ENCODE data around the gene ZFAND2A.
"Not testable (repeated sequence)": the region's sequence is repeated elsewhere in the genome, so short reads cannot be mapped to it uniquely, and the experiment has no call there.

Gene ZFAND2A

GRCh38 chr7:1121886-1122831 is 37.8 kb downstream of the ZFAND2A start:
- no peak for DNase-seq

DNA sequence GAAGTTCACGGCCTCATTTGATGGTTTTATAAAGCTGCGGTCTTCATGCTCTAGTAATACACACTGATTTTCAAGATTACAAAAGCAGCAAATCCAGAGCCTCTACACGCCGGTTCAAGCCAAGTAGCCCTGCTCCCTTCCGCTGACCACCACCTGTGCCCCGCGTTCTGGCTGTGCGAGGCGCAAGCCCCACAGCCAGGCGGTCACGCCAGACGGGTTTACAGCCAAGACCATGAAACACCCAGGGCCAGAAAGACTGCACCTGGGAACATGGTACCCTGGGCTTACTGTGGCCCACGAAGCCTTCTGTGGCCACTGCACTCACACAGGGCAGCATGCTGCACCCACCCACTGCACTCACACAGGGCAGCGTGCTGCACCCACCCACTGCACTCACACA is 38.5 kb downstream of the ZFAND2A start:
- DNase-seq = no peak

GRCh38 chr7:1120791-1121190 is 39.2 kb downstream of the ZFAND2A start:
- no peak for DNase-seq

GRCh38 chr7:1119201-1119600 is 40.8 kb downstream of the ZFAND2A start:
- no peak for DNase-seq

- no peak for DNase-seq
Measured at GRCh38 chr7:1117321-1117928, 42.6 kb downstream of the ZFAND2A start.

GRCh38 chr7:1116383-1117008 is 43.5 kb downstream of the ZFAND2A start:
- not testable (repeated sequence) for DNase-seq

- DNase-seq = not testable (repeated sequence)
Measured at GRCh38 chr7:1115171-1116045, 44.6 kb downstream of the ZFAND2A start.

DNA sequence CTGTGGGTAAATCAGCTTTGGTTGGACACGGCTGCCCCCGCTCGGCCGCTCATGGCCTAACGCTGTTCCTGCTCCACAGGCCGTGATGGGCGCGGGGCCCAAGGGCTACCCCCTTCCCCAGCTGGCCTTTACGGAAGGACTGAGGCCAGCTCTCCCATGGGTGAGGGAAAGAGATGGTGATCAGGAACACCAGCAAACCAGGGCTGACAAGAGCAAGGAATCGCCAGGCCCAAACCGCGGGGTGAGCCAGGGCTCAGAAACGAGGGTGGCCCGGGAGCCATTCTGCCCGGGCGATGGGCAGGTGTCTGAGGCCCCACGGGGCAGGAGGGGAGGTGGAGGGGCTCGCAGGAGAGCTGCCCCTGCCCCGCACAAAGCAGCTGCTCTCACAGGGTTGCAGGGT is 45.5 kb downstream of the ZFAND2A start:
- DNase-seq = no peak

DNA sequence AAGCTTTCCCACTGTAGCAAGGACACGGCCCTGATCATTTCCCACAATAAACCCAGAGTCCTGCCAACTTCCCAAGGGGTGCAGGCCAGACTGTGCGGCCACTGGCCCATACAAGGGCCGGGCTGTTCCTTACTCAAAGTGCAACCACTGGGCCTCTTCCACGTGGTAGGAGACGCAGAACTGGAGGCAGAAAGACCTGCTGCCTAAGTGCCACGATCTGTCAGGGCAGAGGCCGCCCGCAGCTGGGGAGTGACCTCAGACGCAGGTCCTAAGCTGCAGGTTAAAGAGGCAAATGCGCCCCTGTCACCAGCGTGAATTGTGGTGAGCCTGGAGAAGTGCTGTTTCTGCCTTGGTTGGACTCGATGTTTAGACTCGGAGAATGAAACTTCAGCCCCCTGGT is 45.9 kb downstream of the ZFAND2A start:
- no peak for DNase-seq

- no peak for DNase-seq
Measured at GRCh38 chr7:1113548-1113885, 46.5 kb downstream of the ZFAND2A start.

GRCh38 chr7:1112625-1113547 is 47.1 kb downstream of the ZFAND2A start:
- no peak for DNase-seq

- DNase-seq = no peak
Measured at GRCh38 chr7:1112109-1112508, 47.9 kb downstream of the ZFAND2A start.

DNA sequence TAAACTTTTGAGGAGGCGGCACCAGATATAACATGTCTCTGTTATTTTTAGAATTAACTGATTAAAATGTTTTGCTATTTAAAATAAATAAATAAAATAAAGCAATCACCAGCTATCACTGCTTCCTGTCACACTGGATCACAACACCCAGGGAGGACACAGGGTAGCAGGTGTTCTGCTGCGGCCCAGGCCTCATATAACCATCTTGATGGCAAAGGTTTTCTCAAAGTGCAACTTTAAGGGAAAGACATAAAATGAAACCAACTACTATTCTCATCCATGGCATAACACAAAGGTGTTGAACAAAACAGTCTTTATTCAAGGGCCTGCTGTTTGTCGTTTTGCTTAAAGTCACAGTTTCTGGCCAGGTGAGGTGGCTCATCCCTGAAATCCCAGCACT is 48.8 kb downstream of the ZFAND2A start:
- no peak for DNase-seq

GRCh38 chr7:1110358-1110757 is 49.6 kb downstream of the ZFAND2A start:
- DNase-seq = no peak

- DNase-seq = no peak
Measured at GRCh38 chr7:1109581-1110310, 50.2 kb downstream of the ZFAND2A start.

DNA sequence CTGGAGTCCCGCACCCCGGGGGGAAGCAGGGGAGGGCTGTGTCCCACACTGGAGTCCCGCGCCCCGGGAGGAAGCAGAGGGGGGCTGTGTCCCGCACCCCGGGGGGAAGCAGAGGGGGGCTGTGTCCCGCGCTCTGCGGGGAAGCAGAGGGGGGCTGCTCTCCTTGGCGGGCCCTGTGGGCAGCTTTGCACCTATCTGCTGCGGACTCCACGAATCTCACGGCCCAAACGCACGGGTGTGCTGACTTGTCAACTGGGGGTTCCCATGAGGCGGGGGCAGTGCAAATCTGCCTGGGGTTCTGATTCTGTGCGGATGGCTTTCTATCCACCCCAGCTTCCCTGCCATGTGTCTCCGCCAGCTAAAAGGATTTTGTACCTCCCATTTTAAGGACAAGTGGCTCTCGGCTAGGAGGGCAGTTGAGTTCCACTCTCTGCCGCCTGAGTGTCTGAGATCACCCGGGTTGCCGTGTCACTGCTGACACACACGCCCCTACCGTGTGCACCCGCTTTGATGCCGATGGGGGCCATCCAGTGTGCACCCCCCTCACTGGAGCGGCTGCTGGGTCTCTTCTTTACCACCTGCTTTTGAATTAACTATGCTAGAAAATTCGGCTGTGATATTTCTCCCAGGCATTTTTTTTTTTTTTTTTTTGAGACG is 51.6 kb downstream of the ZFAND2A start:
- DNase-seq = no peak

GRCh38 chr7:1106793-1107421 is 53.1 kb downstream of the ZFAND2A start:
- DNase-seq = no peak

DNA sequence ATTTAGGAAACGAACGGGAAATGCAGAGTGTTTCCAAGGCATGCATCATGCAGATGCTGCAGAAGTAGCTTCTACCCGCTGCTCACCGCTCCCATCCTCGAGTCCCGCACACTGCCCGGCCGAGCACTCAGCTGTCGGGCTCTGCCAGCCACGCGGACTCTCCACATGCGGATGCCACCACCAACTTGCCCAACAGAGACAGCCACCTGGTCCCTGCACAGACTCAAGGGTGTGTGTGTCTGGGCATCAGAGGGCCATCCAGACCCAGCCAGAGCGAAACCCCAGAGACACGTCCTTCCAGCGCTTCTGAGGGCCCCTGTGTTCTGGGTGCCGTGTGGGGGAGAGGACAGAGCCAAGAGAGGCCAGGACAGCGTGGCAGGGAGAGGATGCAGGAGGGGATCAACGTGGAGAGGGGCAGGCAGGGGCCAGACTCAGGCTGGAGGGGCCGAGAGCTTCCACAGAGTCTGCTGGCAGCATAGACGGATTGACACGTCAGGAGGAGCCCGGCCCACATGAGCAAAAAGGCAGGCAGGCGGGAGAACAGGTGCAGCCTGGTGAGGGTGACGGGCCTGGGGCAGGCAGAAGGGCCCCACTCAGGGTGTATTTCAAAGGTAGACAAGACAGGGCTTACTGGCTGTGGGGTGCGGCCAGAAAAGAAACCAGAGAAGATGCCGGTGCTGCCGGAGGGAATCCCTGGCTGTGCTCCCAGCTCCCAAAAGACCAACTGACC is 53.8 kb downstream of the ZFAND2A start:
- no peak for DNase-seq

DNA sequence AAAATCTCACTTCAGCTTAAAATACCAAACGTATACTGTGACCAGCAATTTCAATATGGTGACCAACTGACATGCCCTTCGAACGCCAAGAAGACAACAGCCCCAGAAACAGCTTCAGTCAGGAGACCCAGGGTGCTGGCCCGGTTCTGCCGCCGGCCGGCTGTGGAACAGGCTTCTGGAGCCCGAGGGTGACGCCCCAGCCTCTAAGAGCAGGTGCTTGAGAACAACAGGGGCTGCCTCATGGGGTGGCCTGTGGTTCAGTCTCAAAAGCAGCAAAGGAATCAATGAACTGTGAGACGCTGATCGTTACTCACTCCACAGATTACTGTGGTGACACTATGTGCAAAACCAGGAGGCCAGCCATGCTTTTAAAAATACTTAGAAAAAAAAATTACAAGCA is 54.8 kb downstream of the ZFAND2A start:
- DNase-seq = no peak

All from stimulated activated CD4-positive, alpha-beta T cell treated with anti-CD3 and anti-CD28 coated beads, Interleukin-12 subunit alpha, Interleukin-12 subunit beta, amount 100 ng/mL, for 4 hours (primary cell).